ENCODE measurements around the gene ZNF335. TPM values are rescaled to one million over a fixed set of nuclear protein-coding genes. Genes with fewer than 3 reads are reported as not detected.

The ZNF335 gene
- polyA plus RNA-seq, 3 donors from 2014 or later: 7.1 to 17.9 (median 9.6) TPM

DNA sequence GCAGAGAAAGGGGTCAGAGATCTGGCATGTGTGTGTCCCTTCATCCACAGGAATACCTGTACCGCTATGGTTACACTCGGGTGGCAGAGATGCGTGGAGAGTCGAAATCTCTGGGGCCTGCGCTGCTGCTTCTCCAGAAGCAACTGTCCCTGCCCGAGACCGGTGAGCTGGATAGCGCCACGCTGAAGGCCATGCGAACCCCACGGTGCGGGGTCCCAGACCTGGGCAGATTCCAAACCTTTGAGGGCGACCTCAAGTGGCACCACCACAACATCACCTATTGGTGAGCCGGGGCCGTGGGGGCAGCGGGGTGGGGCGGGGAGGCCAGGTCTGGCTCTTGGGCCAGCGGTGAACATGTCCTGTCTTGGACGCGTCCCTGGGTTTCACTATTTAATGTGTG is 37.8 kb upstream of the ZNF335 start:
- Mint-ChIP-seq H3K27me3 (ENCODE audit: low read depth in 3 of 3) (peaks cover 44 to 49% (median 48%) of the 10 kb centered on the region in 3 donors), H3K4me3 (peak overlapping the region; percentile 13 to 58 (median 48)), H3K4me1 (peaks cover 79 to 95% of the 10 kb centered on the region in 2 donors), H3K27ac (peak overlapping the region in 4 of 6 donors; percentile 2 to 82 (median 56)), H3K36me3 (peaks cover 0 to 3% (median 0%) of the 10 kb centered on the region in 3 donors), H3K9me3 (peaks cover 0 to 2% (median 0%) of the 10 kb centered on the region in 6 donors)
- DNase-seq: no peak

DNA sequence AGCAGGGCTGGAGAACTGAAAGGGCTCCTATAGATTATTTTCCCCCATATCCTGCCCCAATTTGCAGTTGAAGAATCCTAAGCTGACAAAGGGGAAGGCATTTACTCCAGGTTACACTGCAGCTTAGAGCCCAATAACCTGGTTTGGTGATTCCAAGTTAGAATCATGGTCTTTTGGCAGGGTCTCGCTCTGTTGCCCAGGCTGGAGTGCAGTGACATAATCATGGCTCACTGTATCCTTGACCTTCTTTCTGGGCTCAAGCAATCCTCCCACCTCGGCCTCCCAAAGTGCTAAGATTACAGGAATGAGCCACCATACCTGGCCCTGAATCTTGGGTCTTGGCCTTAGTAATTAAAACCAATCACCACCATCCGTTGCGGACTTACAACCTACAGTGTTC is 35.7 kb upstream of the ZNF335 start:
- Mint-ChIP-seq H3K27ac (peak overlapping the region in 2 of 6 donors; percentile 52 to 59), H3K4me3 (peak overlapping the region in 3 of 5 donors; percentile 30 to 57 (median 48)), H3K4me1 (peaks cover 83 to 95% of the 10 kb centered on the region in 2 donors), H3K27me3 (ENCODE audit: low read depth in 3 of 3) (peaks cover 33 to 51% (median 40%) of the 10 kb centered on the region in 3 donors), H3K9me3 (peaks cover 0 to 2% (median 0%) of the 10 kb centered on the region in 6 donors), H3K36me3 (peaks cover 0 to 6% (median 0%) of the 10 kb centered on the region in 3 donors)
- no peak for DNase-seq

DNA sequence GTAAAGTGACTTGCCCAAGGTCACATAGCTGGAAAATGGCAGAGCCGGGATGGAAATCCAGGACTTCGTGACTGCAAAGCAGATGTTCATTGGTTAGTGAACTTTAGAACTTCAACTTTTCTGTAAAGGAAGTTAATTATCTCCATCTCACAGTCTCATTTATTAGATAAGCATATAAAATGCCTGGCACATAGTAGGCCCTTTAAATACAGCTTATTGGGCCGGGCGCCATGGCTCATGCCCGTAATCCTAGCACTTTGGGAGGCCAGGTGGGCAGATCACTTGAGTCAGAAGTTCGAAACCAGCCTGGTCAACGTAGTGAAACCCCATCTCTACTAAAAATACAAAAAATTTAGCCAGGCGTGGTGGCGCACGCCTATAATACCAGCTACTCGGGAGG is 35.0 kb upstream of the ZNF335 start:
- no peak for DNase-seq
- Mint-ChIP-seq H3K4me1 (peaks cover 79 to 87% of the 10 kb centered on the region in 2 donors), H3K36me3 (peaks cover 0 to 6% (median 0%) of the 10 kb centered on the region in 3 donors), H3K27ac (no peak overlapping the region), H3K9me3 (peaks cover 0 to 2% (median 0%) of the 10 kb centered on the region in 6 donors), H3K4me3 (no peak overlapping the region), H3K27me3 (ENCODE audit: low read depth in 3 of 3) (peaks cover 27 to 45% (median 35%) of the 10 kb centered on the region in 3 donors)

DNA sequence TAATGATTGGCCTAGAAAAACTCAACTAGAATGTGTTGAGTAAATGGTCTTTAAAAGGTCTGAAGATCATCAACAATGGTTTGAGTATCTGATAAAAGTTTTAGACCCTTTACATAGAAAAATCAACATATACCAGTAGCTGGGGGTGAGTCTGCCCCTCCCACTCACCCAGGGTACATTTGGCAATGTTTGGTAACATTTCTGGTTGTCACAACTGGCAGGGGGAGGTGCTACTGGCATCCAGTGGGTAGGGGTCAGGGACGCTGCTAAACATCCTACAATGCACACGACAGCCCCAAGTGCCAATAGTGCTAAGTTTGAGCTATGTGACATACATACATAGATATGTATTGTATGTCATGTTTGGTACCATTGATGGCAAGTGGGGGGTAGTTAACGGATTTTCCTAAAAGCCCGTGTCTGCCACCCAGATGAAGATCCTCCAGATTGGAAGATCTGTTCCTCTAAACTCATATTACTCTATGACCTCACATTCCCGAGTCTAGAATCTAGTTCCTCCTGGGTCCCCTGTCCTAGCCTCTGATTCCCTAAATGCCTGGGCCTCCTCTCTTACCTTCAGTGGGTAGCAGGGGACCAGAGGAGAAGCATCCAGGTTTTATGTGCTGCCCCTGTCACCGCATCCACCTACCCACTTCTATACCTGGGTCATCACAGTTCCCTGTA is 34.2 kb upstream of the ZNF335 start:
- Mint-ChIP-seq H3K36me3 (peaks cover 0 to 3% (median 0%) of the 10 kb centered on the region in 3 donors), H3K4me3 (peak overlapping the region; percentile 77 to 96 (median 86)), H3K27ac (peak overlapping the region in 4 of 6 donors; percentile 38 to 86 (median 73)), H3K27me3 (ENCODE audit: low read depth in 3 of 3) (peaks cover 19 to 39% (median 28%) of the 10 kb centered on the region in 3 donors), H3K9me3 (no peaks in the 10 kb centered on the region), H3K4me1 (peaks cover 73 to 79% of the 10 kb centered on the region in 2 donors)
- no peak for DNase-seq

DNA sequence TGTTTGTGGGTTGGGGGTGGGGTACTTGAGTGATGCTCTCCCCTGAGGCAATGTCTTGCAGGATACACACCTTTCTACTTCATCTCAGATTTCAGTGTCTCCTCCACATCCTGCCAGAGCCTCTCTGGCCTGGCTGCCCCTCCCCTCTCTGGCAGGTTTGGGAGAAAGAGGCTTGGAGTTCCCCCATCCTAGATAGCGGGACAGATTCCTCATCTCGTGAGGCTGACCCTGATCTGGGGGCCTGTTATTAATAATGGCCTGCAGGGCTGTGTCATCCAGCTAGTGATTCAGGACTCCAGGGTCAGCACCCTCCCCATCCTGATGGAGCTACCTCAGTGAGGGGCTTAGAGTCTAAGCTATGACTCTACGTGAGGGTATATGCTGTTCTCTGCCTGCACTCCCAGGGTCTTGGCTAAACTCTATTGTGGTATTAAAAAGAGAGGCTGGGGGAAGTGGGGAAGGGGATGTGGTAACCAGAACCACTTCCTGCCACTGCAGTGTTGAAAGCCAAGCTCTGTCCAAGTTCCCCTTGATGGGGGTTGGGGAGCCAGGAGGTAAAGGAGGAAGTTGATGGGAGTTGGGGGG is 33.0 kb upstream of the ZNF335 start:
- Mint-ChIP-seq H3K4me3 (peak overlapping the region; percentile 77 to 96 (median 86)), H3K36me3 (peaks cover 0 to 3% (median 0%) of the 10 kb centered on the region in 3 donors), H3K27me3 (ENCODE audit: low read depth in 3 of 3) (peaks cover 11 to 31% (median 19%) of the 10 kb centered on the region in 3 donors), H3K27ac (peak overlapping the region in 5 of 6 donors; percentile 73 to 91 (median 86)), H3K9me3 (no peaks in the 10 kb centered on the region), H3K4me1 (peaks cover 67 to 77% of the 10 kb centered on the region in 2 donors)
- peak; percentile 54 to 64 (median 63) for DNase-seq

DNA sequence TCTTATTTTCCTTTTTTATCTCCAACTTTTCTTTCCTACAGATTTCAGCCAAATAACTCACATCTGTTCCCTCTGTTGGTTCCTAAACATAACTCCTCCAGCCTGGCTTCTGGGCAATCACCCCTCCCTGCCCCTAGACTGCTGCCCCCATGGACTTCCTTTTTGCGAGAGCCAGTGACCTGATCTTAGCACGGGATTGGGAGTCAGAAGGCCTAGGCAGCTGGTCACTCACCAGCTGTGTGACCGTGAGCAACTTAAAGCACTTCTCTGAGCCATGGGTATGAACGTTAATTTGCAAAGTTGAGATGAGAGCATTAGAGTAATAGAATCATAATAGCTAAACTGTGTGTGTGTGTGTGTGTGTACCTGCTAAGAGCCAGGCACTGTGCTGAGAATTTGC is 32.2 kb upstream of the ZNF335 start:
- Mint-ChIP-seq H3K36me3 (peaks cover 0 to 4% (median 0%) of the 10 kb centered on the region in 3 donors), H3K4me1 (peaks cover 60 to 77% of the 10 kb centered on the region in 2 donors), H3K9me3 (no peaks in the 10 kb centered on the region), H3K4me3 (peak overlapping the region; percentile 77 to 96 (median 86)), H3K27ac (peak overlapping the region in 5 of 6 donors; percentile 42 to 91 (median 86)), H3K27me3 (ENCODE audit: low read depth in 3 of 3) (peaks cover 5 to 27% (median 21%) of the 10 kb centered on the region in 3 donors)
- DNase-seq: no peak

DNA sequence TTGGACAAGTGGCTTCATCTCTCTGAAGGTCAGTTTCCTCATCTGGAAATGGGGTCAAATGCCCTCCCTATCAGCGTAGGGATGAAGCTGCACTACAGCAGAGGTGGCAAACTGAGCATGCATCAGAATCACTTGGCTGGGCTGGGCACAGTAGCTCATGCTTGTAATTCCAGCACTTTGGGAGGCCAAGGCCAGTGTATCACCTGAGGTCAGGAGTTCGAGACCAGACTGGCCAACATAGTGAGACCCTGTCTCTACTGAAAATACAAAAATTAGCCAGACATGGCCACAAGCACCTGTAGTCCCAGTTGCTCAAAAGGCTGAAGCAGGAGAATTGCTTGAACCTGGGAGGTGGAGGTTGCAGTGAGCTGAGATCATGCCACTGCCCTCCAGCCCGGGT is 30.0 kb upstream of the ZNF335 start:
- H3K4me1 Mint-ChIP-seq: peaks cover 47 to 66% of the 10 kb centered on the region in 2 donors
- no peak for DNase-seq
- H3K27me3 Mint-ChIP-seq (ENCODE audit: low read depth in 3 of 3): peaks cover 7 to 21% (median 20%) of the 10 kb centered on the region in 3 donors
- H3K27ac Mint-ChIP-seq: peak overlapping the region in 1 of 6 donors; percentile 35
- no peak overlapping the region for H3K4me3 Mint-ChIP-seq
- peaks cover 0 to 9% (median 0%) of the 10 kb centered on the region in 3 donors for H3K36me3 Mint-ChIP-seq
- H3K9me3 Mint-ChIP-seq: no peaks in the 10 kb centered on the region

DNA sequence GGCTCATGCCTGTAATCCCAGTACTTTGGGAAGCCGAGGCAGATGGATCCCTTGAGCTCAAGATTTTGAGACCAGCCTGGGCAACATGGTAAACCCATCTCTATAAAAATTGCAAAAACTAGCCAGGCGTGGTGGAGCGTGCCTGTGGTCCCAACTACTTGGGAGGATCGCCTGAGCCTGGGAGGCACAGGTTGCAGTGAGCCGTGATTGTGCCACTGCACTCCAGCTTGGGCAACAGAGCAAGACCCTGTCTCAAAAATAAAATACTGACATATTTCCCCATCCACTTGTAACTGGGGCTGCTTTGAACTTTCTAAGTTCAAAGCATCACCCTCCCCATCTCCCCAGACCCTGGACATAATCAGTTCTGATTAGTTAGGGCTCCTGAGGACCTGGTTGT is 29.5 kb upstream of the ZNF335 start:
- Mint-ChIP-seq H3K9me3 (no peaks in the 10 kb centered on the region), H3K4me1 (peaks cover 45 to 63% of the 10 kb centered on the region in 2 donors), H3K4me3 (no peak overlapping the region), H3K27ac (peak overlapping the region in 1 of 6 donors; percentile 35), H3K36me3 (peaks cover 0 to 9% (median 0%) of the 10 kb centered on the region in 3 donors), H3K27me3 (ENCODE audit: low read depth in 3 of 3) (peaks cover 7 to 21% (median 20%) of the 10 kb centered on the region in 3 donors)
- DNase-seq: no peak

DNA sequence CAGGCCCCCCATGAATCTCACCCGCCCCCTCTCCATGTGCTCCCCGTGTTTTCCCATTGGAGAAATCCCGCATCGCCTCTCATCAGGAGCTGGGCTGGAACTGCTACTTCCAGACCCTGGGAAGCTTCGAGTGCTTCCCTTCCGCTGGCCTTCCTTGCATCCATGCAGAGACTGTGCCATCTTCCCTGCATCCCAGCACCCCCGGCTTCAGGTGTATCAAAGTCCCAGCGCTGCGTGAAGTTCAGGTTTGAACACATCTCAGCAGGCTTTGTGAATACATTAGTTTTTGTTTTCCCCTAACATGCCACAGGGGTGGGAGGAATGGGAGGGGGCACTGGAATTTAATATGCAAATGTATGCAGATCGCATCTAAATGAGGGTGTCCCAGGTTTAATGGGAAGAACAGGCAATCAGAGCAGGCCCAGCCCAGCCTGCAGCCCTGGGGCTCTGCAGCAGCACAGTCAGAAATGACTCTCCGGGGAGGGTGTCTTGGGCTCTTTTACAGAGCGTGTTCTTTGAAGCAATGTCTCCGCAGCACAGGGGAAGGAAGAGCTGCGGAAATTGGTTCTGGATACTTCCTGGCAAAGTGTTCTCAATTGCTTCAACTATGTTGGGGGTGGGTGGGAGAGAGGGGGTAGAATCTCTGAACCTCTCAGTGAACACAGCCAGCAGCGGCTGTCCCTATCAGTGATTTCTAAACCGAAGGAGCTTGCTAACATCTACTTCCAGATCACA is 28.4 kb upstream of the ZNF335 start:
- no peak overlapping the region for H3K27ac Mint-ChIP-seq
- peaks cover 35 to 52% of the 10 kb centered on the region in 2 donors for H3K4me1 Mint-ChIP-seq
- DNase-seq: no peak
- peak overlapping the region in 1 of 5 donors; percentile 48 for H3K4me3 Mint-ChIP-seq
- H3K36me3 Mint-ChIP-seq: peaks cover 0 to 9% (median 0%) of the 10 kb centered on the region in 3 donors
- H3K9me3 Mint-ChIP-seq: no peaks in the 10 kb centered on the region
- peaks cover 7 to 20% (median 18%) of the 10 kb centered on the region in 3 donors for H3K27me3 Mint-ChIP-seq (ENCODE audit: low read depth in 3 of 3)

DNA sequence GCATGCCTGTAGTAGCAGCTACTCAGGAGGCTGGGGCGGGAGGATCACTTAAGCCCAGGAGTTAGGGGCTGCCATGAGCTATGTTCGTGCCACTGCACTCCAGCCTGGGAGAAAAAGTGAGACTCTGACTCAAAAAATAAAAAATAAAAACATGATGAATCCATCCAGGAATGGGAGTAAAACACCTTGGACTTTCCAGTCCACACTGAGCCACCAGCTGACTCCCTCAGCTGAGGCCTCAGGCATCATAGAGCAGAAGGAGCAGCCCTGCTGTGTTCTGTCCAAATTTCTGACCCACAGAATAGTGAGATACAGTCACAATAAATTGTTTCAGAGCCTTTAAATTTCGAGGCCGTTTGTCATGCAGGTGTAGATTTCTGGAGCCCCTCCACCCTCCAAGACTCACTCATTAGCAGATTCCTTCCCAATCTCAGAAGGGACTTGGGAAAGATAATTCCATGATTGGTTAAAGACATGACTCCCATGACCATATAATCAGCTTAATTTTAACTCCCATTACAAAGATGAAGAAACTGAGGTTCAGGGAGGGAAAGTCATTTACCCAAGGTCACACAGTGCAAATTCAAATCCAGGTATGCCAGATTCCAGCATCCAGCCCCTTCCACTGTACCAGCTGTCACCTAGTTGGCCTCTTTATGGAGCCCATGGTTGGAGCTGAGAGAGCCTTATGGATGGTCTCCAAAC is 27.7 kb upstream of the ZNF335 start:
- H3K36me3 Mint-ChIP-seq: peaks cover 0 to 9% (median 0%) of the 10 kb centered on the region in 3 donors
- no peaks in the 10 kb centered on the region for H3K9me3 Mint-ChIP-seq
- H3K4me1 Mint-ChIP-seq: peaks cover 29 to 45% of the 10 kb centered on the region in 2 donors
- H3K27me3 Mint-ChIP-seq (ENCODE audit: low read depth in 3 of 3): peaks cover 6 to 19% (median 10%) of the 10 kb centered on the region in 3 donors
- no peak for DNase-seq
- no peak overlapping the region for H3K4me3 Mint-ChIP-seq
- no peak overlapping the region for H3K27ac Mint-ChIP-seq

DNA sequence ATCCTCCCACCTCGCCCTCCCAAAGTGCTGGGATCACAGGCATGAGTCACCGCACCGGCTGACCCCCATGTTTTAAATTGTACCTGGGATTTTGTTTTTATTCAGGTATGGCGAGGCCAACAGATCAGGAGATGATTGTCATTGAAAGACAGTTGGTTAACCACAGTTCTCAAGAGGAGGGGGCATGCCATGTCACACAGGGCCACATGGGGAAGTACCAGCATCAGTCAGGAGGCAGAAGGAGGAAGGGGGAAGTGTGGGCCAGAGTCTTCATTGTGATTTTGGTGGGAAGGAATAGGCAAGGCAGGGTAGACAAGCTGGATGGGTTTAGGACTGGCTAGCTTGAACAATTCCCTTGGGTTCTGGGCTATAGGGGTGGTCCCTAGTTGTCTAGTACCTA is 26.8 kb upstream of the ZNF335 start:
- H3K9me3 Mint-ChIP-seq: no peaks in the 10 kb centered on the region

DNA sequence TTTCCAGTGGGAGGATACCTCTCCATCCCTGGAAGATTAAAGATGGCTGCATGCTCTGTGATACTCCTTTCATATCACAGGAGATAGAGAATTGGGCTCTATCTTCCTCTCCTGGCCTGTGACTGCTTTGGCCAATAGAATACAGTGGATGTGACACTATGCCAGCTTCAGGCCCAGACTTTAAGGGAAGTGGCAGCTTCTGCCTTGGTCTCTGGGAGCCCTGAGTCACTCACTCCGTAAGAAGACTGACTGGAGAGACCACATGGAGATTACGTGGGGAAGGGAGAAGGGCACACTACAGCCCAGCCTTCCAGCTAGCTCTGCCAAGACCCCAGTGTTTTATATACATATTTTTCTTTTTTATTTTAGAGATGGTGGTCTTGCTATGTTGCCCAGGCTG is 26.3 kb upstream of the ZNF335 start:
- Mint-ChIP-seq H3K4me3 (peak overlapping the region in 1 of 5 donors; percentile 36), H3K27ac (peak overlapping the region in 1 of 6 donors; percentile 80), H3K4me1 (peaks cover 19 to 31% of the 10 kb centered on the region in 2 donors), H3K9me3 (no peaks in the 10 kb centered on the region), H3K27me3 (ENCODE audit: low read depth in 3 of 3) (peaks cover 5 to 14% (median 6%) of the 10 kb centered on the region in 3 donors), H3K36me3 (peaks cover 0 to 6% (median 0%) of the 10 kb centered on the region in 3 donors)
- DNase-seq: no peak

More for the DNA sequence above, 26.8 kb upstream of the ZNF335 start:
- H3K27ac Mint-ChIP-seq: peak overlapping the region in 3 of 6 donors; percentile 2 to 80 (median 16)
- no peak for DNase-seq
- peaks cover 22 to 35% of the 10 kb centered on the region in 2 donors for H3K4me1 Mint-ChIP-seq
- H3K36me3 Mint-ChIP-seq: peaks cover 0 to 6% (median 0%) of the 10 kb centered on the region in 3 donors
- H3K27me3 Mint-ChIP-seq (ENCODE audit: low read depth in 3 of 3): peaks cover 6 to 18% (median 7%) of the 10 kb centered on the region in 3 donors
- H3K4me3 Mint-ChIP-seq: peak overlapping the region in 2 of 5 donors; percentile 18 to 36

DNA sequence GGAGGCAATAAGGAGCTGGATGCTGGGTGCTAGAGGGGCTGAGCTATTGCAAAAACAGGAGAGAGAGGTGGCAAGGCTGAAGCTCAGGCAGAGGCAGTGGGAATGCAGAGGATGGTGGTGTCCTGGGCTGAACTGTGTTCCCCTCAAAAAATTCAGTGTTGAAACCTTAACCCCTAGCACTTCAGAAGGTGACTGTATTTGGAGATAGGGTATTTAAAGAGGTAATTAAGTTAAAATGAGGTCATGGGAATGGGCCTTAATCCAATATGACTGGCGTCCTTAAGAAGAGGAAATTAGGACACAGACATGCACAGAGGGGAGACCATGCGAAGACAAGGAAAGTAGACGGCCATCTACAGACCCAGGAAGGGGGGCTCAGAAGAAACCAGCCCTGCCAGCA is 25.2 kb upstream of the ZNF335 start:
- Mint-ChIP-seq H3K36me3 (peaks cover 0 to 6% (median 0%) of the 10 kb centered on the region in 3 donors), H3K4me1 (peaks cover 21 to 27% of the 10 kb centered on the region in 2 donors), H3K9me3 (no peaks in the 10 kb centered on the region), H3K4me3 (no peak overlapping the region), H3K27ac (no peak overlapping the region), H3K27me3 (ENCODE audit: low read depth in 3 of 3) (peaks cover 5 to 15% (median 7%) of the 10 kb centered on the region in 3 donors)
- DNase-seq: no peak

Measured in immature natural killer cell (primary cell).